Right forelimb (tissue), 1 donor: ENCODE measurements around the gene OTOA.
"Not testable (repeated sequence)": the region's sequence is repeated elsewhere in the genome, so short reads cannot be mapped to it uniquely, and the experiment has no call there.

Source experiments
- DNase-seq: peaks from one replicate; pipeline ENCODE4 v3.0.0-alpha.2; 2018

The OTOA gene

GRCh38 chr16:21683184-21683583 lies 19.4 kb downstream of the OTOA start:
- no peak for DNase-seq

- DNase-seq, result no peak
These were observed 20.4 kb downstream of the OTOA start for GRCh38 chr16:21684199-21684598.

GRCh38 chr16:21685034-21685455 lies 21.3 kb downstream of the OTOA start:
- DNase-seq, result no peak

GRCh38 chr16:21689107-21689506 lies 25.3 kb downstream of the OTOA start:
- no peak for DNase-seq

- DNase-seq, result not testable (repeated sequence)
These were observed 27.2 kb downstream of the OTOA start for GRCh38 chr16:21690967-21691366.

- no peak for DNase-seq
These were observed 30.8 kb downstream of the OTOA start for GRCh38 chr16:21694609-21695008.

GRCh38 chr16:21697032-21697431 lies 33.3 kb downstream of the OTOA start:
- no peak for DNase-seq

- DNase-seq, result no peak
These were observed 34.6 kb downstream of the OTOA start for GRCh38 chr16:21698169-21699032.

- no peak for DNase-seq
These were observed 37.5 kb downstream of the OTOA start for GRCh38 chr16:21701271-21701670.

- DNase-seq, result no peak
These were observed 38.5 kb downstream of the OTOA start for GRCh38 chr16:21702276-21702675.

- no peak for DNase-seq
These were observed 39.4 kb downstream of the OTOA start for GRCh38 chr16:21703156-21703555.

GRCh38 chr16:21703589-21704174 lies 39.9 kb downstream of the OTOA start:
- no peak for DNase-seq

- DNase-seq, result no peak
These were observed 40.5 kb downstream of the OTOA start for GRCh38 chr16:21704266-21704665.

GRCh38 chr16:21704733-21705132 lies 41.0 kb downstream of the OTOA start:
- DNase-seq, result no peak

GRCh38 chr16:21708533-21709115 lies 44.9 kb downstream of the OTOA start:
- peak; percentile 75 for DNase-seq

- no peak for DNase-seq
These were observed 47.2 kb downstream of the OTOA start for GRCh38 chr16:21710938-21711337.

- no peak for DNase-seq
These were observed 50.0 kb downstream of the OTOA start for GRCh38 chr16:21713549-21714368.

- not testable (repeated sequence) for DNase-seq
These were observed 50.5 kb downstream of the OTOA start for GRCh38 chr16:21714369-21714618.

- DNase-seq, result no peak
These were observed 53.8 kb downstream of the OTOA start for GRCh38 chr16:21717608-21718007.

GRCh38 chr16:21719283-21719682 lies 55.5 kb downstream of the OTOA start:
- DNase-seq, result no peak

GRCh38 chr16:21720533-21720932 lies 56.8 kb downstream of the OTOA start:
- DNase-seq, result no peak

GRCh38 chr16:21722771-21723455 lies 59.1 kb downstream of the OTOA start:
- DNase-seq, result no peak

GRCh38 chr16:21723532-21723931 lies 59.8 kb downstream of the OTOA start:
- no peak for DNase-seq
